Fibroblast of lung (primary cell): ENCODE results near the gene FTCDNL1. TPM values are rescaled to one million over a fixed set of nuclear protein-coding genes. Genes with fewer than 3 reads are reported as not detected.

ENCODE experiments used
- DNase-seq, 2 donors: peaks; one replicate each; pipeline versions ENCODE4 v3.0.0 to v3.0.0-alpha.2; 2010; ENCODE audit warnings: low read depth in 2 of 2
- H2AFZ ChIP-seq: 2 replicates; pipeline ENCODE4 v1.5.1; 2012; ENCODE audit warnings: low read length, control low read depth, inconsistent platforms
- H3K27ac ChIP-seq: 2 replicates; pipeline ENCODE4 v1.5.1; 2011; ENCODE audit warnings: low read length, control low read depth; ENCODE audit not compliant: insufficient read depth
- H3K27me3 ChIP-seq: 2 replicates; pipeline ENCODE4 v1.5.1; 2011; ENCODE audit warnings: mild to moderate bottlenecking, low read length; ENCODE audit not compliant: control insufficient read depth, insufficient read depth
- H3K36me3 ChIP-seq: 2 replicates; pipeline ENCODE4 v1.5.1; 2011; ENCODE audit warnings: low read length; ENCODE audit not compliant: control insufficient read depth, insufficient read depth
- H3K4me1 ChIP-seq: 2 replicates; pipeline ENCODE4 v1.5.1; 2011; ENCODE audit warnings: low read length; ENCODE audit not compliant: control insufficient read depth, insufficient read depth; ENCODE audit errors: extremely low read depth
- H3K4me2 ChIP-seq: 2 replicates; pipeline ENCODE4 v1.5.1; 2011; ENCODE audit warnings: low read length, control low read depth; ENCODE audit not compliant: insufficient read depth; ENCODE audit errors: extremely low read depth
- H3K4me3 ChIP-seq, 4 experiments: fragments of 200-600 bp in 1 of 4; sonication (generic) in 1 of 4; replicated peaks in 1 of 4; 2 replicates each; pipeline ENCODE4 v1.5.1; 2011 to 2016; ENCODE audit warnings: low read length in 4 of 4, low read depth in 3 of 4, mild to moderate bottlenecking in 3 of 4, control low read depth in 2 of 4, inconsistent platforms in 1 of 4, mixed read lengths in 1 of 4; ENCODE audit not compliant: insufficient read depth in 1 of 4; ENCODE audit errors: control extremely low read depth in 1 of 4
- H3K79me2 ChIP-seq: 2 replicates; pipeline ENCODE4 v1.5.1; 2012; ENCODE audit warnings: mild to moderate bottlenecking, low read length, inconsistent platforms; ENCODE audit not compliant: control insufficient read depth, insufficient read depth
- H3K9ac ChIP-seq: 2 replicates; pipeline ENCODE4 v1.5.1; 2011; ENCODE audit warnings: mild to moderate bottlenecking, low read length, control low read depth; ENCODE audit not compliant: insufficient read depth
- H3K9me3 ChIP-seq: 2 replicates; pipeline ENCODE4 v1.5.1; 2012; ENCODE audit warnings: low read depth, low read length; ENCODE audit not compliant: control insufficient read depth, insufficient read depth
- H4K20me1 ChIP-seq: 2 replicates; pipeline ENCODE4 v1.5.1; 2011; ENCODE audit warnings: low read length; ENCODE audit not compliant: control insufficient read depth, insufficient read depth; ENCODE audit errors: extremely low read depth
- EZH2 ChIP-seq: IDR thresholded peaks from 2 replicates; pipeline ENCODE4 v1.5.1; 2012; ENCODE audit warnings: low read length, control low read depth, mild to moderate bottlenecking; ENCODE audit errors: missing control alignments
- polyA plus RNA-seq, 2 donors: library from polyadenylated mRNA; depleted of rRNA in 1 of 2; stranded (reverse) in 1 of 2; unstranded in 1 of 2; fragments of >200 nt; gene quantifications; 2 replicates each; pipeline ENCODE4 v1.2.1, GENCODE V29; 2011 to 2012; ENCODE audit warnings: missing spikeins in 1 of 2
- total RNA-seq: library from RNA; depleted of rRNA; stranded (reverse); fragments of >200 nt; gene quantifications from 2 replicates; pipeline ENCODE4 v1.2.1, GENCODE V29; 2014
- TF ChIP-seq, protein P1 (sequence below), 2 donors: IDR thresholded peaks in 1 of 2; conservative IDR thresholded peaks in 1 of 2; 1 replicate in 1 of 2; 2 replicates in 1 of 2; pipeline ENCODE4 v1.5.1; 2011 to 2012; ENCODE audit warnings: low read length in 2 of 2, control low read depth in 1 of 2, inconsistent platforms in 1 of 2, low read depth in 1 of 2, mild to moderate bottlenecking in 1 of 2

FTCDNL1 gene
- total and polyA plus RNA-seq, 2 donors (not counting 1 experiment from before 2014, with no cell fraction given): 1.0 to 3.6 TPM

DNA sequence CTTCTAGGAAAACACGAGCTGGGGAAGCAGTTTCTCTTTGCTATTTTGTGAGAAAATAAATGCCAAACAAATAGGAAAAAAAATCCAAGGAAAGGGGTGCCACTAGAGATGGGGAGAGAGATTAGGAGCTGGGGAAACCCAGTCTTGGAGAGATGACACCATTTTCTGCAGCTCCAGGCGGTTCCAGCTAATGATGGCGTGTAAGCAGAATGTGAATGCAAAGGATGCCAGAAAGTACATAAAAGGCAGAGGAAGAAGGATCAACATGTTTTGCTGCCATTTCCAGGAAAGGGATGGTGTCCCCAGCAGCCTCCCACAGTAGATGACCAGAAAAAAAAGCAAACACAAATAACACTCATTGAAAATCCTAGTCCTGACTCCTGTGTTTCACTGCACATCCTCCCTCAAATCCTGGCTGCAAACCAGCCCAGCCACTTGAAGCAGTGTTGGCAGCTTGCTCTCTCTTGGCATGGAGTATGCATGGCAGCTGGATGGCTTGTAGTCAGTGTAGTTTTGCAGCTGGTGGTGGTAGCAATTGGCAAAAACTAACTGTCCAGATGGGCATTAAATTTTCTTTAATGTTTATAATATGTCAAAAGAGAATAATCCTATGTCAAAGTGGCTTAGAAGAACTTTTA is 93.6 kb downstream of the FTCDNL1 start:
- Histone ChIP-seq H3K4me2 (no peak overlapping the region), H3K4me3 (peak overlapping the region in 1 of 4 experiments; percentile 9), H3K27ac (no peak overlapping the region), H3K27me3 (no peaks in the 10 kb centered on the region), H3K9ac (no peak overlapping the region), H4K20me1 (no peaks in the 10 kb centered on the region), H3K9me3 (no peaks in the 10 kb centered on the region), H3K79me2 (no peaks in the 10 kb centered on the region), H3K4me1 (no peaks in the 10 kb centered on the region), H2AFZ (no peak overlapping the region), H3K36me3 (no peaks in the 10 kb centered on the region)
- TF ChIP-seq, protein P1, sequence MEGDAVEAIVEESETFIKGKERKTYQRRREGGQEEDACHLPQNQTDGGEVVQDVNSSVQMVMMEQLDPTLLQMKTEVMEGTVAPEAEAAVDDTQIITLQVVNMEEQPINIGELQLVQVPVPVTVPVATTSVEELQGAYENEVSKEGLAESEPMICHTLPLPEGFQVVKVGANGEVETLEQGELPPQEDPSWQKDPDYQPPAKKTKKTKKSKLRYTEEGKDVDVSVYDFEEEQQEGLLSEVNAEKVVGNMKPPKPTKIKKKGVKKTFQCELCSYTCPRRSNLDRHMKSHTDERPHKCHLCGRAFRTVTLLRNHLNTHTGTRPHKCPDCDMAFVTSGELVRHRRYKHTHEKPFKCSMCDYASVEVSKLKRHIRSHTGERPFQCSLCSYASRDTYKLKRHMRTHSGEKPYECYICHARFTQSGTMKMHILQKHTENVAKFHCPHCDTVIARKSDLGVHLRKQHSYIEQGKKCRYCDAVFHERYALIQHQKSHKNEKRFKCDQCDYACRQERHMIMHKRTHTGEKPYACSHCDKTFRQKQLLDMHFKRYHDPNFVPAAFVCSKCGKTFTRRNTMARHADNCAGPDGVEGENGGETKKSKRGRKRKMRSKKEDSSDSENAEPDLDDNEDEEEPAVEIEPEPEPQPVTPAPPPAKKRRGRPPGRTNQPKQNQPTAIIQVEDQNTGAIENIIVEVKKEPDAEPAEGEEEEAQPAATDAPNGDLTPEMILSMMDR (conservative IDR thresholded peaks at IDR 0.05 in 1 of 2, IDR thresholded peaks at IDR 0.05 in 1 of 2; ENCODE audit: low read depth in 1 of 2, low read length in 2 of 2): no peak
- TF ChIP-seq EZH2: no peak
- peak; percentile 16 to 69 for DNase-seq

- no peak overlapping the region for H3K9ac ChIP-seq
- no peaks in the 10 kb centered on the region for H3K27me3 ChIP-seq
- no peaks in the 10 kb centered on the region for H3K79me2 ChIP-seq
- H3K4me2 ChIP-seq: no peak overlapping the region
- DNase-seq: no peak
- no peak overlapping the region for H3K4me3 ChIP-seq
- H2AFZ ChIP-seq: no peak overlapping the region
- no peaks in the 10 kb centered on the region for H4K20me1 ChIP-seq
- TF ChIP-seq EZH2: no peak
- TF ChIP-seq, protein P1 (conservative IDR thresholded peaks at IDR 0.05 in 1 of 2, IDR thresholded peaks at IDR 0.05 in 1 of 2; ENCODE audit: low read depth in 1 of 2, low read length in 2 of 2): no peak
- H3K27ac ChIP-seq: no peak overlapping the region
- H3K4me1 ChIP-seq: no peaks in the 10 kb centered on the region
- H3K9me3 ChIP-seq: no peaks in the 10 kb centered on the region
- H3K36me3 ChIP-seq: no peaks in the 10 kb centered on the region
Observed at GRCh38 chr2:199756743-199757142, 94.2 kb downstream of the FTCDNL1 start.

DNA sequence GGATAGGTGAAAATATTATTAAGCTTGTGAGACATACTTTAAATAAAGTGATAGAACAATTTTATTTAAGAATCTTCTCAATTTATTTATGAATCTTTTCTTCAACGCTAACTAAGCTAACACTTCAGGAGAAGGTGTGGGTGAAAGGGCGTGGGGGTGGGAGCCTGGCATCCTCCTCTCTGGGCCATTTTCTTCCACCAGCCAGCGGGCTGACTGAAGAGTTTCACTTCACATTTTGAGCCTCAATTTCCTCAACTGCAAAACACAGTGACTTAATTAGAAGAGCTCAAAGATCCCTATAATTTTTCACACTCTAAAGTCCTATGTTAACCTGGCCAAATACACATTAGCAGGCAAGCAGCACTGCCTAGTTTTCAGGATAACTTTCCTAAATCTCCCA is 94.8 kb downstream of the FTCDNL1 start:
- H2AFZ ChIP-seq: no peak overlapping the region
- H3K4me2 ChIP-seq: no peak overlapping the region
- no peaks in the 10 kb centered on the region for H3K36me3 ChIP-seq
- H3K79me2 ChIP-seq: no peaks in the 10 kb centered on the region
- no peak overlapping the region for H3K4me3 ChIP-seq
- TF ChIP-seq, protein P1 (conservative IDR thresholded peaks at IDR 0.05 in 1 of 2, IDR thresholded peaks at IDR 0.05 in 1 of 2; ENCODE audit: low read depth in 1 of 2, low read length in 2 of 2): no peak
- no peak for TF ChIP-seq EZH2
- no peaks in the 10 kb centered on the region for H4K20me1 ChIP-seq
- H3K9me3 ChIP-seq: no peaks in the 10 kb centered on the region
- no peak overlapping the region for H3K9ac ChIP-seq
- H3K27ac ChIP-seq: no peak overlapping the region
- no peaks in the 10 kb centered on the region for H3K27me3 ChIP-seq
- DNase-seq: no peak
- H3K4me1 ChIP-seq: no peaks in the 10 kb centered on the region
